Thyroid gland (tissue), 4 donors: ENCODE results near the gene ARHGAP8. TPM values are rescaled to one million over a fixed set of nuclear protein-coding genes. Genes with fewer than 3 reads are reported as not detected.

Experiments
- DNase-seq, 2 donors: peaks; one replicate each; pipeline ENCODE4 v3.0.0-alpha.2; 2019
- H3K27ac ChIP-seq, 3 donors: fragments of 200-600 bp; sonication (generic); 1 replicate in 2 of 3; 2 replicates in 1 of 3; pipeline ENCODE4 v1.5.1; 2016 to 2019; ENCODE audit warnings: mild to moderate bottlenecking in 1 of 3, moderate library complexity in 1 of 3
- H3K27me3 ChIP-seq: fragments of 200-600 bp; sonication (generic); one replicate; pipeline ENCODE4 v1.5.1; 2019
- H3K36me3 ChIP-seq, 2 donors: fragments of 200-600 bp; sonication (generic); one replicate each; pipeline ENCODE4 v1.5.1; 2016 to 2019
- H3K4me1 ChIP-seq, 2 donors: fragments of 200-600 bp; sonication (generic); one replicate each; pipeline ENCODE4 v1.5.1; 2017 to 2019
- H3K4me3 ChIP-seq, 3 donors: fragments of 200-600 bp; sonication (generic); replicated peaks in 1 of 3; 1 replicate in 2 of 3; 2 replicates in 1 of 3; pipeline ENCODE4 v1.5.1; 2016; ENCODE audit warnings: mild to moderate bottlenecking in 1 of 3
- H3K9me3 ChIP-seq: fragments of 200-600 bp; sonication (generic); one replicate; pipeline ENCODE4 v1.5.1; 2017
- POLR2A ChIP-seq, 2 donors: fragments of 450-650 bp; IDR thresholded peaks; one replicate each; pipeline ENCODE4 v1.6.1; 2017; ENCODE audit warnings: antibody characterized with exemption in 2 of 2, mild to moderate bottlenecking in 2 of 2, moderate library complexity in 1 of 2
- WGBS, 2 donors: methylation state at CpG; one replicate each; pipeline ENCODE4 v1.1.5; 2017; 5-methylcytosine and 5-hydroxymethylcytosine counted together
- intact Hi-C: fragments of 100-400 bp; cut with DNase I; formaldehyde crosslinking; loops from one replicate; pipeline ENCODE4 v1.15.1; 2023
- total RNA-seq, 4 donors: library from RNA; depleted of rRNA; stranded (reverse); fragments of >200 nt; gene quantifications; one replicate each; pipeline ENCODE4 v1.2.3, GENCODE V29; 2016
- TF ChIP-seq, protein P1 (sequence below), 6 experiments: fragments of 200-600 bp in 3 of 6; fragments of 450-650 bp in 3 of 6; sonication (generic) in 3 of 6; IDR thresholded peaks; one replicate each; pipeline ENCODE4 v1.5.1; 2016 to 2019; ENCODE audit warnings: antibody characterized with exemption in 6 of 6, mild to moderate bottlenecking in 2 of 6, inconsistent platforms in 1 of 6, moderate library complexity in 1 of 6

The ARHGAP8 gene
- total RNA-seq, 4 donors from 2014 or later, result 24.8 to 44.3 (median 28.0) TPM

DNA sequence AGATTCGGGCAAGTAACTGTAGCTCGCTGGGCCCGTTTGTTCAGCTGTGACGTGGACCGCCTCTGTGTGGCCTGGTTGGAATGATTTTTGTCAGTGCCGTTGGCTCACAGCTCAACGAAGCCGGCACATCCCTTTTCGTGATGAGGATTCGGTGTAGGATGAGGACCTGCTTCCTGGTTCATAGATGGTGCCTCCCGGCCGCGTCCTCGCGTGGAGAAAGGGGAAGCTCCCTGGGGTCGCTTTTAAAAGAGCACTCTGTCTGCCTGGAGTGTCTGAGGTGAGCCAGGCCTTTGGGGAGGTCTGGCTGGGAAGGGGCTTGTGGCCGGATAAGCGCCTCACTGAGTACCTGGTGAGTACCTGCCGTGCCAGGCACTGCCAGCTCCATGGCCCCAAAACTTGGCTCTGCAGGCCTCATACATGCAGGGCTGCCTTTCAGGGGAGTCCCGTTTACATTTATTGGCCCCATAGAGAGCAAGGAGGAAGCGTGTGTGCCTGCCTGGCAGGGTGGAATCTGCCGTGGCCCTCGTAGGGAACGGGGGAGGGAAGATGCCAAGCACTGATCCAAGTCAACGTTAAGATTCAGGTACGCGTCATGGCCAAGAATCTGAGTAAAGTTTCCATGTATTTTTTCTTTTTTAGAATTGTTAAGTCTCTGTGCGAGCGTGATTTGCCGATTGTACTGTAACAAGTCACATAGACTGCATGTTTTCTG is 88.4 kb downstream of the ARHGAP8 start:
- TF ChIP-seq, protein P1, sequence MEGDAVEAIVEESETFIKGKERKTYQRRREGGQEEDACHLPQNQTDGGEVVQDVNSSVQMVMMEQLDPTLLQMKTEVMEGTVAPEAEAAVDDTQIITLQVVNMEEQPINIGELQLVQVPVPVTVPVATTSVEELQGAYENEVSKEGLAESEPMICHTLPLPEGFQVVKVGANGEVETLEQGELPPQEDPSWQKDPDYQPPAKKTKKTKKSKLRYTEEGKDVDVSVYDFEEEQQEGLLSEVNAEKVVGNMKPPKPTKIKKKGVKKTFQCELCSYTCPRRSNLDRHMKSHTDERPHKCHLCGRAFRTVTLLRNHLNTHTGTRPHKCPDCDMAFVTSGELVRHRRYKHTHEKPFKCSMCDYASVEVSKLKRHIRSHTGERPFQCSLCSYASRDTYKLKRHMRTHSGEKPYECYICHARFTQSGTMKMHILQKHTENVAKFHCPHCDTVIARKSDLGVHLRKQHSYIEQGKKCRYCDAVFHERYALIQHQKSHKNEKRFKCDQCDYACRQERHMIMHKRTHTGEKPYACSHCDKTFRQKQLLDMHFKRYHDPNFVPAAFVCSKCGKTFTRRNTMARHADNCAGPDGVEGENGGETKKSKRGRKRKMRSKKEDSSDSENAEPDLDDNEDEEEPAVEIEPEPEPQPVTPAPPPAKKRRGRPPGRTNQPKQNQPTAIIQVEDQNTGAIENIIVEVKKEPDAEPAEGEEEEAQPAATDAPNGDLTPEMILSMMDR (IDR thresholded peaks at IDR 0.05), result no peak
- TF ChIP-seq POLR2A (IDR thresholded peaks at IDR 0.05), result no peak
- no peaks in the 10 kb centered on the region for H3K9me3 ChIP-seq
- no peak for DNase-seq
- H3K27me3 ChIP-seq, result no peaks in the 10 kb centered on the region
- no peak overlapping the region for H3K4me3 ChIP-seq
- H3K27ac ChIP-seq, result no peak overlapping the region
- 86 to 89% methylated on average over 23 to 28 of the region's 30 CpGs for WGBS, 2 donors
- intact Hi-C loops, result no loop called here
- H3K36me3 ChIP-seq, result no peaks in the 10 kb centered on the region
- no peaks in the 10 kb centered on the region for H3K4me1 ChIP-seq

DNA sequence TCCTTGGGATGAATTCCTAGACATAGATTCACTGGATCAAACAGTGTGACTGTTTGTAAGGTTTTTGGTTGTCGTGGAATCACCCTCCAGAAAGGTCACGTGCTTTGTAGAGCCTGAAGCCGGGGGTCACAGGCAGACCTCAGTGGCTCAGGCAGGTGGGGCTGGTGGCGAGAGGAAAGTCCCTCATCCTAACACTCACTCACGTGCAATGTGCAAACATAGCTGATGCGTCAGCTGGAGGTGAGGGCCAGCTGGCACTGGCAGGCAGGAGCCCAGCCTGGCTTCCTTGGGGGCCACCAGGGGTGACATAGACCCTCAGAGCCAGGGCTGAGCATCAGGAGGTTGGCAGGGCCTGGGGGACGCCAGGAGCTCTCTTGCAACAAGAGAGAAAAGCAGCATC is 90.0 kb downstream of the ARHGAP8 start:
- Histone ChIP-seq H3K9me3 (no peaks in the 10 kb centered on the region), H3K27me3 (no peaks in the 10 kb centered on the region), H3K27ac (no peak overlapping the region), H3K36me3 (no peaks in the 10 kb centered on the region), H3K4me1 (no peaks in the 10 kb centered on the region), H3K4me3 (no peak overlapping the region)
- no peak for TF ChIP-seq POLR2A (IDR thresholded peaks at IDR 0.05)
- TF ChIP-seq, protein P1 (IDR thresholded peaks at IDR 0.05), result no peak
- DNase-seq, result no peak
- WGBS, 2 donors, result 85 to 87% methylated on average over 6 to 7 of the region's 7 CpGs
- intact Hi-C loops, result no loop called here

DNA sequence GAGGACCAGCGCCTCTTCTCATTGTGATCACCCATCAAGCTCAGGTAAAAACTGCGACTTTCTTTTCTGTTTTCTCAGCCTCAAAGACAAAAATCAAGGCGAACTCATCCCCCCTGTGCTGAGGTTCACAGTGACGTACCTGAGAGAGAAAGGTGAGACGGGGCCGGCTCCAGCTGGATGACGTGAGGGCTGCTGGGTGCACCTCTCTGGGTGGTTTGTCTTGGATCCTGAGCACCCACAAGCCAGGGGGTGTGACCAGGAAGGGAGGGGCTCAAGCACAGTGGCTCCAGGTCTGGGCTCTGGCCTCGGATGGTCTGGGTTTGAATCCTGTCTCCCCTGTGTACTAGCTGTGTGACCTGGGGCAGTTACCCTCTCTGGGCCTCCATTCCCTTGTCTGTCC is 92.8 kb downstream of the ARHGAP8 start:
- Histone ChIP-seq H3K4me3 (no peak overlapping the region), H3K9me3 (no peaks in the 10 kb centered on the region), H3K27ac (no peak overlapping the region), H3K27me3 (no peaks in the 10 kb centered on the region), H3K4me1 (no peaks in the 10 kb centered on the region), H3K36me3 (no peaks in the 10 kb centered on the region)
- TF ChIP-seq POLR2A (IDR thresholded peaks at IDR 0.05), result no peak
- TF ChIP-seq, protein P1 (IDR thresholded peaks at IDR 0.05), result no peak
- no peak for DNase-seq
- WGBS, 2 donors, result 95% methylated on average over 4 to 8 of the region's 8 CpGs
- intact Hi-C loops, result no loop called here

DNA sequence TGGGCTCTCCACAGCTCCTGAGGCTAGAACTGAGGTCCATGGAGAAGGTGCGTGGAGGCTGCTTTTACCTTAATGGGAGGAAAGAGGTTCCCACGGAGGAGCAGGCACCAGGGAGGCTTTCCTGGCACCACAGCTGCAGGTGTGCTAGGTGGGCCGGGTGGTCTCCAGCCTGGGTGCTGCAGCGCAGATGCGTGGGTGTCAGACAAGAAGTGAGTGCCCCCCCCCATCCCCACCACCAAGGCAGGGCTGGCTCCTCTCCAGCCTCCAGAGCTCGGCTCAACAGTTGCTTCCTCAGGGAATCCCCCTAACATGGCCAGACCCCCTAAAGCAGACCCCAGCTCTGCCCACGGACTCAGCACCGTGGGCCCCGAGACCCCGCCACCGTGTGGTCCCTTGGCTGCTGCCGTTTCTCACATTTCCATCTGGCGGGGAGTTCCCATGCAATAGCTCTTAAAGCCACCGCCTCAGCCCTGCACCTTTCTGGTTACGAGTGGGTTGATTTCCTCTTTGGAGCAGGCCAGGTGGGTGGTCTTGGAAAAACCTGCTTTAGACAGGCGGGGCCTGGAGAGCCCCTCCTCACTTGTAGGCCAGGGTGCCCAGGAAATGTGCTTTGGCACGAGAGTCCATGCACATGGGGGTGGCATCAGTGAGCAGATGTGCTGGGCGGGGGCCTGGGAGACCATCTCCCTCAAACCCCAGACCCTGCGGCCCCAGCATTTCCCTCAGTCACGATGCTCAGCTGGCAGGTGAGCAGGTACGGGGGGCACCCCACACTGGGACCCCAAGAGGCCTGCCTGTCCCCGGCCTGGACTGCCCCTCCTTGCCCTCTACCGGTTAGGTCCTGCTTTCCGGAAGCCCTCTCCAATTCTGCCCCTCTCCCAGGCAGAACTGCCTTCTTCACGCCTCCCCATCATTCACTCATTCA is 93.7 kb downstream of the ARHGAP8 start:
- TF ChIP-seq POLR2A (IDR thresholded peaks at IDR 0.05), result no peak
- TF ChIP-seq, protein P1 (IDR thresholded peaks at IDR 0.05), result no peak
- Histone ChIP-seq H3K4me1 (no peaks in the 10 kb centered on the region), H3K27ac (no peak overlapping the region), H3K9me3 (no peaks in the 10 kb centered on the region), H3K4me3 (no peak overlapping the region), H3K36me3 (no peaks in the 10 kb centered on the region), H3K27me3 (no peaks in the 10 kb centered on the region)
- DNase-seq, result no peak
- WGBS, 2 donors, result 85 to 94% methylated on average over 22 of the region's 25 CpGs
- intact Hi-C loops, result no loop called here
